ENCODE data around the gene MYLIP. TPM values are rescaled to one million over a fixed set of nuclear protein-coding genes. Genes with fewer than 3 reads are reported as not detected.
A peak's percentile ranks its signal among the peaks of the same experiment; 100 is the strongest.

Gene MYLIP
- total and polyA plus RNA-seq, 2 of the 13 experiments (the other 11 are each of a cell fraction or from before 2014, with no cell fraction given), result 3.4 to 10.8 TPM

- TF ChIP-seq CERS6 (CRISPR knock-in tag; IDR thresholded peaks at IDR 0.05), result 0 out of 2 replicates have a peak, but pooled peaks have one; percentile 17
- 0 out of 2 replicates have a peak, but pooled peaks have one; percentile 75 for TF ChIP-seq SMAD3 (CRISPR knock-in tag; IDR thresholded peaks at IDR 0.05)
- TF ChIP-seq RXRB (CRISPR knock-in tag; IDR thresholded peaks at IDR 0.05; ENCODE audit: borderline replicate concordance), result no peak; the same call in 1 of the 2 replicates
- TF ChIP-seq ARNT2 (CRISPR knock-in tag; IDR thresholded peaks at IDR 0.05; ENCODE audit: low read depth), result peak; percentile 92
- no peak for TF ChIP-seq SCMH1 (CRISPR knock-in tag; IDR thresholded peaks at IDR 0.05; ENCODE audit: borderline replicate concordance)
- peak; percentile 88 for TF ChIP-seq ZNF616 (CRISPR knock-in tag; IDR thresholded peaks at IDR 0.05; ENCODE audit: low read depth)
- TF ChIP-seq ZNF512 (CRISPR knock-in tag; IDR thresholded peaks at IDR 0.05), result no peak
- TF ChIP-seq KMT2A (CRISPR knock-in tag; IDR thresholded peaks at IDR 0.05), result peak; percentile 57; the same call in 1 of the 2 replicates
- TF ChIP-seq MNT (IDR thresholded peaks at IDR 0.05), result no peak
- TF ChIP-seq EED (CRISPR knock-in tag; IDR thresholded peaks at IDR 0.05), result peak; percentile 95
- peak; percentile 90 for TF ChIP-seq HDAC1 (CRISPR knock-in tag; IDR thresholded peaks at IDR 0.05)
- peak; percentile 96 for TF ChIP-seq ZMYM4 (CRISPR knock-in tag; IDR thresholded peaks at IDR 0.05)
- peak; percentile 83 for TF ChIP-seq ZBTB38 (CRISPR knock-in tag; IDR thresholded peaks at IDR 0.05)
- no peak; the same call in 1 of the 2 replicates for TF ChIP-seq FOXM1 (CRISPR knock-in tag; IDR thresholded peaks at IDR 0.05)
- TF ChIP-seq RCOR2 (CRISPR knock-in tag; IDR thresholded peaks at IDR 0.05), result no peak
- TF ChIP-seq MXD4 (CRISPR knock-in tag; IDR thresholded peaks at IDR 0.05), result no peak; the same call in 1 of the 2 replicates
- TF ChIP-seq ZNF451 (CRISPR knock-in tag; IDR thresholded peaks at IDR 0.05), result peak; percentile 87; the same call in 1 of the 2 replicates
- no peak for TF ChIP-seq ZMYM2 (CRISPR knock-in tag; IDR thresholded peaks at IDR 0.05)
- TF ChIP-seq ZBTB20 (CRISPR knock-in tag; IDR thresholded peaks at IDR 0.05; ENCODE audit: borderline replicate concordance, low read depth), result peak; percentile 69
- TF ChIP-seq ZBTB34 (CRISPR knock-in tag; IDR thresholded peaks at IDR 0.05), result no peak
- TF ChIP-seq ZNF639 (CRISPR knock-in tag; conservative IDR thresholded peaks at IDR 0.05), result 0 out of 2 replicates have a peak, but pooled peaks have one; percentile 61
- TF ChIP-seq ZNF510 (CRISPR knock-in tag; IDR thresholded peaks at IDR 0.05; ENCODE audit: low read depth), result peak; percentile 86; the same call in 1 of the 2 replicates
- TF ChIP-seq ZNF20 (CRISPR knock-in tag; IDR thresholded peaks at IDR 0.05), result no peak
Observed at GRCh38 chr6:16128759-16129622, at the start of gene MYLIP (continued).
